ENCODE data around the gene NUDT19.

DNA sequence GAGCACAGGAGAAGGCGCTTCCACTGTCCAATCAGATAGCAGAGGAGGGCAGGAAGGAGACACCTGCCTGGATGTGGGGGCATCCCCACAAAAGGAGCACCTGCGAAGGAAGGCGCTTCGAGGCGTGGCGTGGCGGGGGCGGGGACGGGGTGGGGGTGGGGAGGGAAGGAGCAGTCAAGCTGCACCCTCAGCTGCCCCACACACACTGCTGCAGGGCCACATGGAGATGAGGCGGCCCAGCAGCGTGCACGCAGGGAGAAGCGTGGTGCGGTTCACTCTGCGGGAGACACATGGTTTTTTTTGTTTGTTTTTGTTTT, 38.1 kb upstream of the NUDT19 start:
- TF ChIP-seq, protein P1, sequence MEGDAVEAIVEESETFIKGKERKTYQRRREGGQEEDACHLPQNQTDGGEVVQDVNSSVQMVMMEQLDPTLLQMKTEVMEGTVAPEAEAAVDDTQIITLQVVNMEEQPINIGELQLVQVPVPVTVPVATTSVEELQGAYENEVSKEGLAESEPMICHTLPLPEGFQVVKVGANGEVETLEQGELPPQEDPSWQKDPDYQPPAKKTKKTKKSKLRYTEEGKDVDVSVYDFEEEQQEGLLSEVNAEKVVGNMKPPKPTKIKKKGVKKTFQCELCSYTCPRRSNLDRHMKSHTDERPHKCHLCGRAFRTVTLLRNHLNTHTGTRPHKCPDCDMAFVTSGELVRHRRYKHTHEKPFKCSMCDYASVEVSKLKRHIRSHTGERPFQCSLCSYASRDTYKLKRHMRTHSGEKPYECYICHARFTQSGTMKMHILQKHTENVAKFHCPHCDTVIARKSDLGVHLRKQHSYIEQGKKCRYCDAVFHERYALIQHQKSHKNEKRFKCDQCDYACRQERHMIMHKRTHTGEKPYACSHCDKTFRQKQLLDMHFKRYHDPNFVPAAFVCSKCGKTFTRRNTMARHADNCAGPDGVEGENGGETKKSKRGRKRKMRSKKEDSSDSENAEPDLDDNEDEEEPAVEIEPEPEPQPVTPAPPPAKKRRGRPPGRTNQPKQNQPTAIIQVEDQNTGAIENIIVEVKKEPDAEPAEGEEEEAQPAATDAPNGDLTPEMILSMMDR (IDR thresholded peaks at IDR 0.05), result no peak
- TF ChIP-seq POLR2AphosphoS5 (IDR thresholded peaks at IDR 0.05), result no peak
- TF ChIP-seq POLR2A (IDR thresholded peaks at IDR 0.05), result no peak
